SHP77 (cell line): Measurements from ENCODE around the gene SNX24.

ENCODE experiments used
- DNase-seq, 2 experiments: peaks; one replicate each; lab custom pipeline; 2025; lab: John Stamatoyannopoulos, UW

The SNX24 gene

GRCh38 chr5:122919969-122920368 is 74.6 kb downstream of the SNX24 start:
- DNase-seq = no peak

GRCh38 chr5:122921826-122922225 is 76.4 kb downstream of the SNX24 start:
- no peak for DNase-seq

GRCh38 chr5:122924203-122924602 is 78.8 kb downstream of the SNX24 start:
- DNase-seq = no peak

- no peak for DNase-seq
Measured at GRCh38 chr5:122924719-122925395, 79.4 kb downstream of the SNX24 start.

GRCh38 chr5:122929001-122929400 is 83.6 kb downstream of the SNX24 start:
- peak in 1 of 2 experiments; percentile 22 for DNase-seq

- no peak for DNase-seq
Measured at GRCh38 chr5:122929980-122930379, 84.6 kb downstream of the SNX24 start.

GRCh38 chr5:122933956-122934355 is 88.5 kb downstream of the SNX24 start:
- peak in 1 of 2 experiments; percentile 5 for DNase-seq

GRCh38 chr5:122936088-122936487 is 90.7 kb downstream of the SNX24 start:
- DNase-seq = no peak

- DNase-seq = peak in 1 of 2 experiments; percentile 8
Measured at GRCh38 chr5:122937914-122938313, 92.5 kb downstream of the SNX24 start.

- peak; percentile 59 to 81 for DNase-seq
Measured at GRCh38 chr5:122940890-122941289, 95.5 kb downstream of the SNX24 start.

- DNase-seq = peak in 1 of 2 experiments; percentile 8
Measured at GRCh38 chr5:122941737-122942136, 96.3 kb downstream of the SNX24 start.

- DNase-seq = peak; percentile 42 to 73
Measured at GRCh38 chr5:122942164-122942914, 96.9 kb downstream of the SNX24 start.

- peak in 1 of 2 experiments; percentile 27 for DNase-seq
Measured at GRCh38 chr5:122943050-122943698, 97.8 kb downstream of the SNX24 start.

- no peak for DNase-seq
Measured at GRCh38 chr5:122944051-122944450, 98.6 kb downstream of the SNX24 start.

- no peak for DNase-seq
Measured at GRCh38 chr5:122947372-122947771, 102.0 kb downstream of the SNX24 start.

- no peak for DNase-seq
Measured at GRCh38 chr5:122947772-122948171, 102.4 kb downstream of the SNX24 start.

- DNase-seq = no peak
Measured at GRCh38 chr5:122948319-122948718, 102.9 kb downstream of the SNX24 start.

- DNase-seq = no peak
Measured at GRCh38 chr5:122951658-122952057, 106.2 kb downstream of the SNX24 start.

- no peak for DNase-seq
Measured at GRCh38 chr5:122954719-122955118, 109.3 kb downstream of the SNX24 start.

- DNase-seq = no peak
Measured at GRCh38 chr5:122957457-122957856, 112.0 kb downstream of the SNX24 start.

GRCh38 chr5:122959740-122960445 is 114.5 kb downstream of the SNX24 start:
- DNase-seq = no peak

- no peak for DNase-seq
Measured at GRCh38 chr5:122963305-122963704, 117.9 kb downstream of the SNX24 start.
